ENCODE measurements around the gene SUMO2.
"Not testable (repeated sequence)": the region's sequence is repeated elsewhere in the genome, so short reads cannot be mapped to it uniquely, and the experiment has no call there.

Gene SUMO2

GRCh38 chr17:75146592-75146991, 36.2 kb downstream of the SUMO2 start:
- DNase-seq, result no peak

- DNase-seq, result no peak
Observed at GRCh38 chr17:75144816-75145512, 37.8 kb downstream of the SUMO2 start.

DNA sequence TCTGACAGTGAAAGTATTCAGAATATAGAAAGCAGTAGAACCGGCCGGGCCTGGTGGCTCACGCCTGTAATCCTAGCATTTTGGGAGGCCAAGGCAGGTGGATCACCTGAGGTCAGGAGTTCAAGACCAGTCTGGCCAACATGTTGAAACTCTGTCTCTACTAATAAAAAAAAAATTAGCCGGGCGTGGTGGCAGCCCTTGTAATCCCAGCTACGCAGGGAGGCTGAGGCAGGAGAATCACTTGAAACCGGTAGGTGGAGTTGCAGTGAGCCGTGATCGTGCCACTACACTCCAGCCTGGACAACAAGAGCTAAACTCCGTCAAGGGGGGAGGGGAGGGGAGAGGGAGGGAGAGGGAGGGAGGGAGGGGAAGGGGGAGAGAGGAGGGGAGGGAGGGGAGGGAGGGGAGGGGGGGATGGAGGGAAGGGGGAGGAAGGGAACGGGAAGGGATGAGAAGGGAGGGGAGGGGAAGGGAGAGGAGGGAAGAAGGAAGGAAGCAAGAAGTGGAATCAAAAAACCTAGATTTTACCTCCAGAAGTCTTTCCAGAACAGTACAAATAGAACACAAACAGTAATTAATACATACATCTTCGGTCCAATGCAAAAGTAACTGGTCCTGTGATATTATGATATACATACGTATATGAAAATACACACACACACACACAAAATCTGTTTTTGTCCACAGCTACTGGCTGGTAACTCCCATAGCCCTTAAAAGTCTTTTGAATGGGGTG, 40.4 kb downstream of the SUMO2 start:
- no peak for DNase-seq

- no peak for DNase-seq
Observed at GRCh38 chr17:75138519-75138918, 44.2 kb downstream of the SUMO2 start.

GRCh38 chr17:75137762-75138161, 45.0 kb downstream of the SUMO2 start:
- not testable (repeated sequence) for DNase-seq

GRCh38 chr17:75135946-75136345, 46.8 kb downstream of the SUMO2 start:
- no peak for DNase-seq

GRCh38 chr17:75135452-75135851, 47.3 kb downstream of the SUMO2 start:
- no peak for DNase-seq

- DNase-seq, result not testable (repeated sequence)
Observed at GRCh38 chr17:75133607-75134347, 49.0 kb downstream of the SUMO2 start.

DNA sequence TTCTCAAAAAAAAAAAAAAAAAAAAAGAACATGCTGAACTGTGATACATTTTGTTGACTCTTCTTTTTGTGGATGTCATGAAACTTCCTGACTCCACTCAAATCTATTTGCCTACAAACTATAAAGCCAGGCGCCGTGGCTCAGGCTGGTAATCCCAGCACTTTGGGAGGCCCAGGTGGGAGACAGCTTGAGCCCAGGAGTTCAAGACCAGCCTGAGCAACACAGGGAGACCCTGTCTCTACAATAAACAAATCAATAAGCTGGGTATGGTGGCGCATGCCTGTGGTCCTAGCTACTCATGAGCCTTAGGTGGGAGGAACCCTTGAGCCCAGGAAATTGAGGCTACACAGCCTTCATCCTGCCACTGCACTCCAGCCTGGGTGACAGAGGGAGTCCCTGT, 49.8 kb downstream of the SUMO2 start:
- DNase-seq, result no peak

- not testable (repeated sequence) for DNase-seq
Observed at GRCh38 chr17:75132018-75133000, 50.5 kb downstream of the SUMO2 start.

- peak in 45 of 56 donors; percentile 16 to 78 (median 60) for DNase-seq
Observed at GRCh38 chr17:75131278-75132017, 51.3 kb downstream of the SUMO2 start, which contains the start of gene NT5C. Gene NT5C, minus strand, starts transcription at chr17:75131742. Its CDS starts 35 bp downstream, at chr17:75131707.

DNA sequence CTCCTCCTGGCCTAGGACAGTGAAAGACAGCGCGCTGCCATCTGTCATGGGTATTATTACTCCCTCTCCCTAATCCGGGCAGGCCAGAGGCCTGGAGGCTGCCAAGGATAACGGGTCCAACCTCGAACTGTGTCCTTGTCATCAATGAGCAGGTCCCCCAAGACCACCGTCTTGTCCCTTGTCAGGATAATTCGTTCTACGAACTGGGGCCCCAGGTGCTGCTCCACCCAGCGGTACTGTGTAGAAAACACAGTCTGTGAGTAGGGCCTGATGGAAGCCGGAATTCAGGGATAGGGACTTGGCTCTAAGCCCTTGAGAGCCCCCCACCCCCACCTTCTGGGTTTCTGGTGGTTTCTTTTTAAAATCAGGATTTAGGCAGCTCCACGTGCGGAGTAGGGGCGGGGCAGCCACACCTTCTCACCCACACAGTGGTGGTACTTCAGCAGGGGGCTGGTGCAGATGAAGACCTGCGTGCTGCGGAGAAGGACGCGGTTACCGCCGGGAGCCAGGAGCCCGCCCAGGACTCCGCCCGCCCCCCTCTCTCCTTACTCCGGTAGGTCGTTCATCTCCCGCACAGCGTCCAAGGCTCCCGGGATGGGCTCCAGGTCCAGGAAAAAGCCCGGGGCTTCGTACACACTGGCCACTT, 52.0 kb downstream of the SUMO2 start:
- peak in 30 of 56 donors; percentile 14 to 62 (median 45) for DNase-seq

- no peak for DNase-seq
Observed at GRCh38 chr17:75130059-75130631, 52.6 kb downstream of the SUMO2 start.

DNA sequence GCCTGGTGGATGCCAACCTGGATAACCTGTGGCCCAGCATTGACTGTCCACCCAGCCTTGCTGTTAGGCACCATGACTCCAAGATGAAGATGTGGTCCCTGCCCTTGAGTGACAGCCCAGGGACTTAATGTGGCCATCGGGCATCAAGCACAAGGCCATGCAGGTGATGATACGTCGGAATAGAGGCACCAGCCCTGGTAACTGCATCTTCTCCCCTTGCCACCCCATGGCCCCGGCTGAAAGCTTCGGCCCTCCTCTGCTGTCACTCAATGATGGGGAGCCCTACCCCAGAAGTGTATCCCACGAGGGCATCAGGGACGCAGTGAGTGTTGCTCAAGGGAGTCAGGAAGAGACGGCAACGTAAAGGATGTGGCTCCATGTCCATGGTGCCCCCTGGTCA, 53.2 kb downstream of the SUMO2 start:
- no peak for DNase-seq

- no peak for DNase-seq
Observed at GRCh38 chr17:75128694-75129505, 53.9 kb downstream of the SUMO2 start.

- not testable (repeated sequence) for DNase-seq
Observed at GRCh38 chr17:75127936-75128335, 54.8 kb downstream of the SUMO2 start.

- DNase-seq, result no peak
Observed at GRCh38 chr17:75126954-75127353, 55.8 kb downstream of the SUMO2 start.

DNA sequence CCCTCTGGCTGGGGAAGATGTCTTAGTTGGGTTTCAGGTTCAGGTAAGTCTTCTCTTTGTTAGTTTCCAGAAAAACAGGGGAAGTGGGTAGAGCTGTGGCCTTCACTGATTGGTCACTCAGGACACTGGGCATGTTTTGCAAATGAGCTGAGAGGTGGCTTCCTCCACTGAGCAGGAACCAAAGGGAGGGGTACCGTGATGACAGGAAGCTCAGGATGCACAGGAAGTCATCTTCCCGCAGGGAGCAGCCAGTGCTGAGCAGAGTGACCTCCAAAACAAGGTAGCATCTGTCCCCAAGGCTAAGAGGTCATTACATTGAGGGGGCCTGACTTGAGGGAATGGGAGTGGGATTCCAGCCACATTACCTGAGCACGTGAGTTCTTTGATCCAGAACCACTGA, 56.8 kb downstream of the SUMO2 start:
- DNase-seq, result no peak
